Stimulated activated CD8-positive, alpha-beta memory T cell treated with anti-CD3 and anti-CD28 coated beads, Interleukin-12 subunit alpha, Interleukin-12 subunit beta, amount 100 ng/mL, for 4 hours (primary cell): ENCODE results near the gene MRPL34.
A peak's percentile ranks its signal among the peaks of the same experiment; 100 is the strongest.
"Not testable (repeated sequence)": the region's sequence is repeated elsewhere in the genome, so short reads cannot be mapped to it uniquely, and the experiment has no call there.

Source experiments
- DNase-seq: peaks from one replicate; pipeline ENCODE4 v3.0.0-alpha.2; 2020; ENCODE audit warnings: low read depth

Gene MRPL34

DNA sequence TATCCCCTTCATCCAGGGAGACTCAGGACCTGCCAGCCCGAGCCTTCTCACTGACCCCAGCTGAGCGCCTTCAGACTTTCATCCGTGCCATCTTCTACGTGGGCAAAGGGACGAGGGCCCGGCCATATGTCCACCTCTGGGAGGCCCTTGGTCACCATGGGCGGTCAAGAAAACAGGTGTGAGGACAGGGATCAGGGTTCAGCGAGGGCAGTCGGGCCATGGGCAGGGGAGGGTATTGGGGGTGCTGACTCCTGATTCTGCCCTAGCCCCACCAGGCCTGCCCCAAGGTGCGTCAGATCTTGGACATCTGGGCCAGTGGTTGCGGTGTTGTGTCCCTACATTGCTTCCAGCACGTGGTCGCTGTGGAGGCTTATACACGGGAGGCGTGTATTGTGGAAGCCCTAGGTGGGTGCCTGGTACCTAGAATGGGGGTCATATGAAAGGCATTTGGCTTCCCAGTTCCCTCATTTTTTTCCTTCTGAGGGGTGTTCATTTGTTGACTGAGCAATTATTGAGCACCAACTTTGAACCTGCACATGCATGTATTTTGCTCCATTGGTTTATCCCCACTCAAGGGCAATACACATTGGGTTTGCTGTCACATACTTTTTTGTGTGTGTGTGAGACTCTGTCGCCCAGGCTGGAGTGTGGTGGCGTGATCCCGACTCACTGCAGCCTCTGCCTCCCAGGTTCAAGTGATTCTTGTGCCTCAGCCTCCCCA, 20.1 kb upstream of the MRPL34 start:
- no peak for DNase-seq

GRCh38 chr19:17286263-17286662, 19.4 kb upstream of the MRPL34 start:
- no peak for DNase-seq

DNA sequence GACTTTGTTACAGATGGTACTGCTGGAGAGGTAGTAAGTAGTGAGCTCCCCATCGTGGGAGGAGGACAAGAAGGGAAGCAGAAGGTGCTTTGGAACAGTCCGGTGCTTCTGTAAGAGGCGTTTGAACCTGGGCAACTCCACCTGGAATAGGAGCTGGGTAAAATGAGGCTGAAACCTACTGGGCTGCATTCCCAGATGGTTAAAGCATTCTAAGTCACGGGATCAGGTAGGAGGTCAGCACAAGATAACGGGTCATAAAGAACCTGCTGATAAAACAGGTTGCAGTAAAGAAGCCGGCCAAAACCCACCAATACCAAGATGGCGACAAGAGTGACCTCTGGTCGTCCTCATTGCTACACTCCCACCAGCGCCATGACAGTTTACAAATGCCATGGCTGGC, 18.9 kb upstream of the MRPL34 start:
- DNase-seq: no peak

DNA sequence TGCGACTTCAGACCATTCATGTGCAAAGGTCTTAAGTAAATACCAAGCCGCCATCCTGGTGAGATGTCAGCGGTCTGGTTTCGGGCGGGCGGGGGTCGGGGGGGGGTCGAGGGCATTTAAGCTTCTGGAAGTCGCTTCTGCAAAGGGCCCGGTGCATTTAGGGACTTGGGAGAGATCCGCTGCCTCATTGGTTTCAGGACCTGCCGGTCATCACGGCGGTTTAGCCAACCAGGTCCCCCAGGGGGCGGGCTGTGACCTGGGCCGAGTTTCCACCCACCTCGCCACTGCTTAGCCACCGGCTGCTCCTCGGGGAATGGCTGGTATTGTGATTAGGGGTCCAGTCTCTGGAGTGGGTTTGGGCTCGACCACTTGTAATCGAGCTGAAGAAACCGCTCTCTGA, 16.2 kb upstream of the MRPL34 start:
- DNase-seq: no peak

DNA sequence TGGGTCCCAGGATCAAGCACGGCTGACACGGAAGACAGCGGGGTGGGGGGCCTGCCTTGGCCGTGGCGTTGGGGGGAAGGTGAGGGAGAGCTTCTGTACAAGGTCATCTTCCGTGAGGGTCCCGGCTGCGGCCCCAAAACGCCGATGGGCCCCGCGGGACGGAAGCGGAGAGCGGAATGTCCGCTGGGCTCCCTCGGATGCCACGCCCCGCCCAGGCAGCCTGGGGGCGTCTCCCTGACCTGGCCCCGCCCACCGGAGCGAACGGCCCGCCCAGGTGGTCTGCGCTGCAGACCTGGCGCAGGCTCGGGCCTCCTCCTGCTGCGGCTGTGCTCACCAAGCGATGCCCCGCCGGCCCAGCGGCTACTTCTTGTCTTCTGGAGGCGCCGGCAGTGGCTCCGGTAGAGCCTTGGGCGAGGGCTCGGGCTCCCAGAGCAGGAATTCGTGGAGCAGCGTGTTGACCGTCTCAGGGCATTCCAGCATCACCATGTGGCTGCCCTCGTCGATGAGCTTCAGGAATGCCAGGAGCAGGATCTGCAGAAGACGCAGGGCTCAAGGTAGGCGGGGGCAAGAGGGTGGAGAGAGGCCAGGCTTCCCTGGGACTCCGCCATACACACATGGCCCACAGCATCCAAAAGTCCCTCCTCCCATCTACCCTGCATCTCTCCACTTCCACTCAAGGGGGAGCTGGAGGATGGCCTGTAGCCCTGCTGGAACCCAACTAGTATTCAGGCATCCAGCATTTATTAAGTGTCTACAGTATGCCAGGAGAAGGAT, 13.2 kb upstream of the MRPL34 start:
- peak; percentile 65 for DNase-seq

GRCh38 chr19:17293605-17294004, 12.1 kb upstream of the MRPL34 start:
- DNase-seq: no peak

DNA sequence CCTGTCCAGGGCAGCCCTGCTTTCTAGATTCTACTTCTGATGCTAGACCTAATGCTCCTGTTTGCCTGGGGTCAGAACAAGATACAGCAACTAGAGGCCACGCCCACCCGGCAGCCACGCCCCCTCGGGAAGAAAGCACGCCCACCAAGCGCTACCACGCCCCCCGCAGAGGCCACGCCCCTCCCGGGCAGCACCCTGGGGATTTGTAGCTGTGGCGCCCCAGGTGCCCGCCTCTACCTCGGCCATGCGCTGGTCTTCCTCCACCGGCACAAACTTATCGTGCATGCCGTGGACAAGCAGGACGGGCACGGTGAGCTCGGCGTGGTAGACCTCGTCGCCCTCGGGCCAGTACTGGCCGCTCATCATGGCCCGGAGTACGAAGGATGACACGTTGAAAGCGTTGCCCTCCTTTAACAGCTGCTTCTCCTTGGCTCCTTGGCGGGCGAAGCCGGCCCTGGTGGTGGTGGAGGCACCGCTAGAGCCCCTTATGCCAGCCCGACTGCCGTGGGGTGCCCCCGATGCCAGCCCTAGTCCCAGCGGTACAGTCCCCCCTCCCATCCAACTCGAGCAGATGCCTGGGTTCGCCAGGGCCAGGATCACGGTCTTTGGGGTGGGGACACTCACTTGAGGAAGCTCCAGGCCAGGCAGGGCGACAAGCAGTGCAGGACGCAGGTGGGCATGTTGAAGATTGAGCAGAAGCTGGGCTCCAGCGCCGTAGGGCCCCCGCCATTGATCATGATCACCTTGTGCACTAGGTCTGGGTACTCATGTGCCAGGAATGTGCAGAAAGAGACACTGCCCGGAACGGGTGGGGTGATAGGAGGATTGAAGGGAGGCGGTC, 11.4 kb upstream of the MRPL34 start:
- no peak for DNase-seq

GRCh38 chr19:17295551-17295950, 10.1 kb upstream of the MRPL34 start:
- DNase-seq: not testable (repeated sequence)

GRCh38 chr19:17296273-17296672, 9.4 kb upstream of the MRPL34 start:
- no peak for DNase-seq

DNA sequence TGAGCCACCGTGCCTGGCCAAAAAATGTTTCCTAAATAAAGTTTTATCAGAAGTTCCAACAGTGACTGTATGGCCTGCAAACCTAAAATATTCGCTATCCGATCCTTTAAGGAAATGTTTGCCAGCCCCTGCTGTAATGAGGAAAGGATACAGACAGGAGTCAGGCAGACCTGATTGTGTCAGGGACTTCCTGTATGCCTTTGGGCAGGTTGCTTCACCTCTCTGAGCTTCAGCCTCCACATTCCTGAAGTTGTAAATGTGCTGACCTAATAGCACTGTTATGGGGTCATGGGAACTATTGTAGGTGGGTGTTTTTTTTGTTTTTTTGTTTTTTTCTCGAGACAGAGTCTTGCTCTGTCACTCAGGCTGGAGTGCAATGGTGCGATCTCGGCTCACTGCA, 8.7 kb upstream of the MRPL34 start:
- DNase-seq: no peak

DNA sequence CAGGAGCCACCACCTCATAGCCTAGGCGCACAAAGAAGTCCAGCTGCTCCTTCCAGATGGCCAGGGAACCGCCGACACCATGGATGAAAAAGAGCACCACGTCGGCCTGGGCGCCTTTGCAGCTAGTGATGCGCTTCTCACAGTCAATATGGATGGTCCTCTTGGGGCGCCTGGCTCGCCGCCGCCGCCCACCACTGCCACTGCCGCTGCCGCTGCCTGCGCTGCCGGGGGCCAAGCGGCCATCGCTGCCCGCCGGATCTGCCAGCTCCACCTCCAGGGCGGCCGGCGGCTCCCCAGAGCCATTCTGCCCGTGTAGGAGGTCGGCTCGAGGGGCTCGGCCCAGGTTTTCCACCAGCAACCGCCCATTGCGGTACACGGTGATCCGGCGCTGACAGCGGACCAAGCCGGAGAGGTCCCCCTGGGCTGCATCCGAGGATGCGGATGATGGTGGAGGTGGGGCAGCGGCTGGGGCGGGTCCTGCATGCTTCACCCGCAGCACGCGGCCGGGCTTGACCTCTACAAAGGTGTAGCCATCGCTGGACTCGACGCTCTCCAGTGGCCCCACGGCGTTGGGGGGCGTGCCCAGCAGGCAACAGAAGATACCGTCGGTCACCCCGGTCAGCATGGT, 4.6 kb upstream of the MRPL34 start:
- no peak for DNase-seq

DNA sequence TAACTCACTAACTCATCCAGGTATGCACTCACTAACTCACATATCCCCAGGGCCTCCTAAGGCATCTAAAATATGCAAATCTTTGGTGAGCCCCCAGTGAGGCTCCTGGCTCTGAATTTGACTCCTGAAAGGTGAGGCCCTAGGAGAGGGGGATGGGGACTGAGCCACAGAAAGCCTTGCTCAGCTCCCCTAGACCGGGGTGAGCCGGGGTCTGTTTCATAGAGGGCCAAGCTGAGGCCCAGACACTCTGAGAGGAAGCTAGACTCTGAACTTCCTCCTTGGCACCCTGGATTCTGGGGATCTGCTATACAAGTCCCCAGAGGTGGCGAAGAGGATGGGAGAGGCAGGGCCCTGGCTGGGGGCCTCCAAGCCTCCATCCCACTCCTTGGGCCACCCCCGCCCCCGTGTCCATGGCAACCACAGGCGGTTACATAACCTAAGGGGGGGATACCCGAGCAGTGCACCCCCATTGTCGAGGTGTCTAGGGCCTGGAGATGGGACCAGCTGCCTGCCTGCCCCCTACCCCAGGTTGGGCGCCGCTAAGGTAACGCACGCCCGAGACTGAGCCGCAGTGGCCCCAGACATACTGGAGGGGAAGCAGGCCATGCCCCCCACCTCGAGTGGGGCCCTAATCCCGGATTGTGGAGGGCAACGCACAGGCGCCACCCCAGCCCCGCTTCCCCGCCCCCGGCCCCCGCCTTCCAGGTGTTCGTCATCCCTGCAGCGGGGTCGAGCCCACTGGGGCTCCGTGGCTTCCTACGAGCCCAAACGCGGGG, 3.1 kb upstream of the MRPL34 start:
- DNase-seq: no peak

DNA sequence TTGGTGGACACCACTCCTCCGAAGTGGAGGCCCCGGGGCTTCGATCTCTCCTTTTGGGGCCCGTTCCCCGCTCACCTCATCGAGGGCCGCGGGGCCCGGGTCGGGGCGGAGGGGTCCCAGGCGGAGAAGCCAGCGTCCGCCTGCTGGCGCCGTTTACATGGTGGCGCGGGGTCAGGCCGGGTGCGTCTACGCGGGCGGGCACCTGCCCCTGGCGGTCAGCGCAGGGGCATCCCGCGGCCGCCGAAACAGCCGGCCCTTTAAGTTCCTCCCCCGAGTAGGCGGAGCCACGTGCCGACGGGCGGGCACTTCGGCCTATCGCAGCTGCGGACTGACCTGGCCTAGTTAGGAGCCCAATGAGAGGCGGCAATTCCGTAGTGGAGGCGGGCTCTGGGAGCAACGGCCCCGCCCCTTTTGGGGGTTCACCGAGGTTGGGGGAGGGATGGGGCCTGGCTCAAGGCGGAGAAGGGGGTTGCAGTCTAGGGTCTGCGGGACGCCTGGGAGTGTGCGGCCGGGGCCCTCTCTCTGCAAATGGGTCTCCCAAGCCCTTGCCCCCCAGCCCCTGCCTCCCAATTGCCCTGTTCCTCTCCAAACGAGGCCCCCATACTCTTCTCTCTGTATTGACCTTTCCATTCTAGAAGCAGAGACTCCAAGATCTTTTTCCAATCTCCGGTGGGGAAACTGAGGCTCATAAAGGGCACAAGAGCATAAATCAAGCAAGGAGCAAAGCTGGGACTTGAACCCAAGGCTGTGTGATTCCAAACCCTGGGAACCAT, 2.3 kb upstream of the MRPL34 start, which contains the start of gene ABHD8:
ABHD8 (minus strand) TSS at position 259 of the 773 bp plus-strand sequence. CDS start 1,809 bp downstream, outside the sequence.
- peak; percentile 81 for DNase-seq

GRCh38 chr19:17303940-17304267, 1.8 kb upstream of the MRPL34 start:
- DNase-seq: no peak

- DNase-seq: no peak
Observed at GRCh38 chr19:17304386-17305215, 1.1 kb upstream of the MRPL34 start.

GRCh38 chr19:17305216-17305516, 506 bp upstream of the MRPL34 start:
- no peak for DNase-seq

GRCh38 chr19:17306285-17306714, 628 bp downstream of the MRPL34 start:
- no peak for DNase-seq

- no peak for DNase-seq
Observed at GRCh38 chr19:17307876-17308377, 2.3 kb downstream of the MRPL34 start.

DNA sequence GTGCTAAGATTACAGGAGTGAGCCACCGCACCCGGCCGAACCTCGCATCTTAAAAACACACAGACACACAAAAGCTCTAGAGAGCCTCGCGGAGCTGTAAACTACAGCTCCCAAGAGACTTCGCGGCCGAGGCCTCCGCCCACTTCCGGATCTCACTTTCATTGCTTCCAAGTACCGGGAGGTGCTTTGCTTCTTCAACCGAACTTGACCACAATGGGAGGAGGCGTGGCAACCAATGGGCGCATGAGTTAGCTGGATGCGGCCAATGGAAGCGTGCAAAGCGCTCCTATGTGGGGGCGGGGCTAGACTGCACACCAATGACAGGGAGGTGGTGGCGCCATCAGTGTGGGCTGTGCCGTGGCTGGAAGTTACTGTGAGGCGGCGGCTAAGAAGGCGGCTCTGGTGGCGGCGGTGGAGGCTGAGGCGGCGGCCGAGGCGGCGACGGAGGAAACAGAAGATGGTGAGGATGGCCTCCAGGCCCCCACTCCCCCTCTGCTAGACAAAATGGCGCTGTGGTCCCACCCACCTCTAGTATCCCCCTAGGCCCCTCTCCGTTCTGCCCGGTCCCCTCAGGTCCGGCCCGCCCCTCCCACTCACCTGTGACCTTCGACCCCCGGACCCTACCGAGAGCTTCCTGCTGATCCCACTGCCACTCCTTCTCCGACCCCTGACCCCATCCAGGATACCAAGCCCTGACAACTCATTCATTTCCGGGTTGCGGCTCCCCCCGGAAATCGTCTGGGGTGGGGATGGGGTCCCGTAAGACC, 3.7 kb downstream of the MRPL34 start, which contains the start of gene DDA1:
DDA1 (plus strand) TSS at position 366 of the 767 bp plus-strand sequence; CDS start at position 458, 92 bp downstream.
- DNase-seq: peak; percentile 96
